Colonic mucosa (tissue), 4 donors: Measurements from ENCODE around the gene USP36. TPM values are rescaled to one million over a fixed set of nuclear protein-coding genes. Genes with fewer than 3 reads are reported as not detected.

Experiments
- DNase-seq: peaks from one replicate; pipeline ENCODE4 v3.0.0-alpha.2; 2020
- H3K27ac ChIP-seq: fragments of 200-600 bp; one replicate; pipeline ENCODE4 v1.8.0; 2021
- H3K27me3 ChIP-seq: fragments of 200-600 bp; one replicate; pipeline ENCODE4 v1.8.0; 2021
- H3K36me3 ChIP-seq: fragments of 200-600 bp; one replicate; pipeline ENCODE4 v1.8.0; 2021
- H3K4me1 ChIP-seq: fragments of 200-600 bp; one replicate; pipeline ENCODE4 v1.8.0; 2021; ENCODE audit warnings: mild to moderate bottlenecking
- H3K4me3 ChIP-seq: fragments of 200-600 bp; one replicate; pipeline ENCODE4 v1.8.0; 2021
- H3K9ac ChIP-seq, 2 donors: one replicate each; pipeline ENCODE4 v1.7.0; 2013; ENCODE audit warnings: control low read depth in 2 of 2, low read depth in 2 of 2, low read length in 2 of 2
- H3K9me3 ChIP-seq: fragments of 200-600 bp; one replicate; pipeline ENCODE4 v1.8.0; 2021
- CTCF ChIP-seq: fragments of 200-600 bp; IDR thresholded peaks from one replicate; pipeline ENCODE4 v1.8.0; 2022; ENCODE audit warnings: antibody characterized with exemption, mild to moderate bottlenecking
- intact Hi-C: fragments of 100-400 bp; cut with DNase I; formaldehyde crosslinking; loops from one replicate; pipeline ENCODE4 v1.14.1; 2022
- total RNA-seq, 2 donors: library from RNA; stranded (reverse); fragmentation: NEBNext Ultra II Directional in 1 of 2; extraction: Animal tissue kit (Norgen Biotek cat#: 25700) in 1 of 2; gene quantifications; one replicate each; pipeline ENCODE4 v1.2.1, GENCODE V29; 2021
- donor health status: healthy.
- donor health status: DM: no; HTN: no; CAD: no.
- donor health status: DM: no; HTN: no; CAD: no.

The USP36 gene
- total RNA-seq, 2 donors from 2014 or later = 27.4 to 32.6 TPM

- Histone ChIP-seq H3K27ac (no peak overlapping the region), H3K4me1 (no peaks in the 10 kb centered on the region), H3K9ac (no peak overlapping the region), H3K36me3 (peaks cover 13% of the 10 kb centered on the region), H3K9me3 (no peaks in the 10 kb centered on the region), H3K27me3 (no peaks in the 10 kb centered on the region), H3K4me3 (no peak overlapping the region)
- no peak for DNase-seq
- intact Hi-C loops = no loop called here
- no peak for TF ChIP-seq CTCF
Observed at GRCh38 chr17:78832541-78832810, 8.1 kb downstream of the USP36 start.

- peaks cover 13% of the 10 kb centered on the region for H3K36me3 ChIP-seq
- no peak overlapping the region for H3K27ac ChIP-seq
- H3K4me3 ChIP-seq = no peak overlapping the region
- H3K9ac ChIP-seq = no peak overlapping the region
- no peak for DNase-seq
- H3K27me3 ChIP-seq = no peaks in the 10 kb centered on the region
- no peak for TF ChIP-seq CTCF
- H3K4me1 ChIP-seq = no peaks in the 10 kb centered on the region
- intact Hi-C loops = no loop called here
- H3K9me3 ChIP-seq = no peaks in the 10 kb centered on the region
Observed at GRCh38 chr17:78831688-78832540, 8.7 kb downstream of the USP36 start.

- Histone ChIP-seq H3K4me1 (no peaks in the 10 kb centered on the region), H3K27ac (no peak overlapping the region), H3K4me3 (no peak overlapping the region), H3K36me3 (peaks cover 13% of the 10 kb centered on the region), H3K9me3 (no peaks in the 10 kb centered on the region), H3K27me3 (no peaks in the 10 kb centered on the region), H3K9ac (no peak overlapping the region)
- intact Hi-C loops = no loop called here
- TF ChIP-seq CTCF = no peak
- no peak for DNase-seq
Observed at GRCh38 chr17:78829477-78829876, 11.1 kb downstream of the USP36 start.

- DNase-seq = no peak
- Histone ChIP-seq H3K4me1 (no peaks in the 10 kb centered on the region), H3K9me3 (no peaks in the 10 kb centered on the region), H3K9ac (no peak overlapping the region), H3K4me3 (no peak overlapping the region), H3K27me3 (no peaks in the 10 kb centered on the region), H3K36me3 (peaks cover 18% of the 10 kb centered on the region), H3K27ac (no peak overlapping the region)
- intact Hi-C loops = no loop called here
- TF ChIP-seq CTCF = no peak
Observed at GRCh38 chr17:78828470-78829185, 12.0 kb downstream of the USP36 start.

- Histone ChIP-seq H3K36me3 (peaks cover 13% of the 10 kb centered on the region), H3K9ac (no peak overlapping the region), H3K9me3 (no peaks in the 10 kb centered on the region), H3K27me3 (no peaks in the 10 kb centered on the region), H3K4me1 (no peaks in the 10 kb centered on the region), H3K4me3 (no peak overlapping the region), H3K27ac (no peak overlapping the region)
- TF ChIP-seq CTCF = no peak
- DNase-seq = no peak
- intact Hi-C loops = no loop called here
Observed at GRCh38 chr17:78826836-78827509, 13.6 kb downstream of the USP36 start.
